Heart left ventricle (tissue), 13 donors: Measurements from ENCODE around the gene TOPORS.

Source experiments
- CTCF ChIP-seq, 12 donors: fragments of 200-600 bp; sonication (generic) in 4 of 12; IDR thresholded peaks; one replicate each; pipeline versions ENCODE4 v1.5.0 to v1.8.0; 2018 to 2022; ENCODE audit warnings: antibody characterized with exemption in 12 of 12, mild to moderate bottlenecking in 5 of 12
- POLR2A ChIP-seq, 2 donors: fragments of 450-650 bp; IDR thresholded peaks; one replicate each; pipeline ENCODE4 v1.6.1; 2017; ENCODE audit warnings: antibody characterized with exemption in 2 of 2, mild to moderate bottlenecking in 2 of 2, moderate library complexity in 2 of 2
- donor health status: ischemic (EF 13 %, LVEDD 7.1; RV severe dilation, severe dysfunction).
- donor health status: DM: no; HTN: yes; CAD: no.
- donor health status: DM: no; HTN: no; CAD: no.
- donor health status: ischemic (EF 25% LVEDD 6.9; RV normal size, moderate dysfunction).
- donor health status: ischemic (EF 25% LVEDD 5.7; RV mildly dilated, moderate dysfunction).
- donor health status: ischemic (EF 35%, LVEDD 5.7; RV mildly dilated, moderate dysfunction).
- donor health status: nonischemic (EF 11% LVEDD 7.7; RV severe dilation, severe dysfunction).
- donor health status: DM: yes; HTN: yes; CAD: no.
- donor health status: PGD.
- donor health status: ischemic (EF 29% LVEDD 5.4; RV normal size, mild dysfunction).
- donor health status: nonischemic (EF 23%, LVEDD 6.1; RV moderate dilation, normal function).

GRCh38 chr9:32577316-32577715 lies 24.9 kb upstream of the TOPORS start:
- no peak for TF ChIP-seq CTCF (IDR thresholded peaks at IDR 0.05)
- TF ChIP-seq POLR2A (IDR thresholded peaks at IDR 0.05) = no peak
